ENCODE results near the gene CLCN1.
A peak's percentile ranks its signal among the peaks of the same experiment; 100 is the strongest.
"Not testable (repeated sequence)": the region's sequence is repeated elsewhere in the genome, so short reads cannot be mapped to it uniquely, and the experiment has no call there.

CLCN1 gene

GRCh38 chr7:143287339-143287934 is 28.5 kb upstream of the CLCN1 start:
- no peak for DNase-seq (ENCODE audit: insufficient read length, low spot score)
- TF ChIP-seq POLR2A (IDR thresholded peaks at IDR 0.05; ENCODE audit: low read depth, low read length), result no peak
- FAIRE-seq, result no peak

- DNase-seq (ENCODE audit: insufficient read length, low spot score), result peak; percentile 97
- no peak for FAIRE-seq
- TF ChIP-seq POLR2A (IDR thresholded peaks at IDR 0.05; ENCODE audit: low read depth, low read length), result peak; percentile 83
Measured at GRCh38 chr7:143287935-143288826, 27.7 kb upstream of the CLCN1 start, which contains the start of gene CASP2. Gene CASP2, plus strand, starts transcription at chr7:143288351. Its CDS starts 105 bp downstream, at chr7:143288456.

GRCh38 chr7:143288836-143289235 is 27.1 kb upstream of the CLCN1 start:
- DNase-seq (ENCODE audit: insufficient read length, low spot score) (peak; percentile 15), FAIRE-seq (no peak)
- TF ChIP-seq POLR2A (IDR thresholded peaks at IDR 0.05; ENCODE audit: low read depth, low read length), result no peak

- DNase-seq (ENCODE audit: insufficient read length, low spot score), result no peak
- FAIRE-seq, result no peak
- TF ChIP-seq POLR2A (IDR thresholded peaks at IDR 0.05; ENCODE audit: low read depth, low read length), result no peak
Measured at GRCh38 chr7:143289421-143289820, 26.5 kb upstream of the CLCN1 start.

- FAIRE-seq; DNase-seq (ENCODE audit: insufficient read length, low spot score): not testable (repeated sequence)
Measured at GRCh38 chr7:143289888-143290287, 26.0 kb upstream of the CLCN1 start.

- TF ChIP-seq POLR2A (IDR thresholded peaks at IDR 0.05; ENCODE audit: low read depth, low read length), result no peak
- DNase-seq (ENCODE audit: insufficient read length, low spot score) (no peak), FAIRE-seq (no peak)
Measured at GRCh38 chr7:143290293-143290692, 25.6 kb upstream of the CLCN1 start.

GRCh38 chr7:143292876-143293275 is 23.0 kb upstream of the CLCN1 start:
- DNase-seq (ENCODE audit: insufficient read length, low spot score) (no peak), FAIRE-seq (no peak)
- no peak for TF ChIP-seq POLR2A (IDR thresholded peaks at IDR 0.05; ENCODE audit: low read depth, low read length)

GRCh38 chr7:143295870-143296269 is 20.0 kb upstream of the CLCN1 start:
- TF ChIP-seq POLR2A (IDR thresholded peaks at IDR 0.05; ENCODE audit: low read depth, low read length), result no peak
- no peak for FAIRE-seq
- no peak for DNase-seq (ENCODE audit: insufficient read length, low spot score)

GRCh38 chr7:143296686-143297085 is 19.2 kb upstream of the CLCN1 start:
- DNase-seq (ENCODE audit: insufficient read length, low spot score) (no peak), FAIRE-seq (no peak)
- TF ChIP-seq POLR2A (IDR thresholded peaks at IDR 0.05; ENCODE audit: low read depth, low read length), result no peak

GRCh38 chr7:143299346-143299745 is 16.6 kb upstream of the CLCN1 start:
- no peak for TF ChIP-seq POLR2A (IDR thresholded peaks at IDR 0.05; ENCODE audit: low read depth, low read length)
- no peak for DNase-seq (ENCODE audit: insufficient read length, low spot score)
- no peak for FAIRE-seq

GRCh38 chr7:143299840-143300239 is 16.1 kb upstream of the CLCN1 start:
- TF ChIP-seq POLR2A (IDR thresholded peaks at IDR 0.05; ENCODE audit: low read depth, low read length), result no peak
- no peak for FAIRE-seq
- peak; percentile 16 for DNase-seq (ENCODE audit: insufficient read length, low spot score)

GRCh38 chr7:143300959-143301935 is 14.7 kb upstream of the CLCN1 start:
- no peak for FAIRE-seq
- no peak for TF ChIP-seq POLR2A (IDR thresholded peaks at IDR 0.05; ENCODE audit: low read depth, low read length)
- no peak for DNase-seq (ENCODE audit: insufficient read length, low spot score)

GRCh38 chr7:143303733-143304132 is 12.2 kb upstream of the CLCN1 start:
- no peak for TF ChIP-seq POLR2A (IDR thresholded peaks at IDR 0.05; ENCODE audit: low read depth, low read length)
- FAIRE-seq (no peak), DNase-seq (ENCODE audit: insufficient read length, low spot score) (no peak)

- FAIRE-seq, result no peak
- no peak for TF ChIP-seq POLR2A (IDR thresholded peaks at IDR 0.05; ENCODE audit: low read depth, low read length)
- DNase-seq (ENCODE audit: insufficient read length, low spot score), result no peak
Measured at GRCh38 chr7:143304938-143305337, 11.0 kb upstream of the CLCN1 start.

All from H54 (cell line).